Ovary (tissue), 9 donors: Measurements from ENCODE around the gene KCNN3. TPM values are rescaled to one million over a fixed set of nuclear protein-coding genes. Genes with fewer than 3 reads are reported as not detected.

Source experiments
- DNase-seq, 5 donors: peaks; one replicate each; pipeline ENCODE4 v3.0.0-alpha.2; 2019 to 2020
- H3K27ac ChIP-seq, 2 donors: fragments of 200-600 bp; one replicate each; pipeline versions ENCODE4 v1.5.1 to v1.8.0; 2019 to 2022
- H3K27me3 ChIP-seq: fragments of 200-600 bp; one replicate; pipeline ENCODE4 v1.8.0; 2022
- H3K36me3 ChIP-seq: fragments of 200-600 bp; sonication (generic); one replicate; pipeline ENCODE4 v1.5.1; 2019
- H3K4me1 ChIP-seq: one replicate; pipeline ENCODE4 v1.8.1; 2013; ENCODE audit warnings: mild to moderate bottlenecking, moderate library complexity; ENCODE audit not compliant: insufficient read depth
- H3K4me3 ChIP-seq: fragments of 200-600 bp; sonication (generic); one replicate; pipeline ENCODE4 v1.5.1; 2017
- H3K9me3 ChIP-seq, 2 donors: fragments of 200-600 bp in 1 of 2; sonication (generic) in 1 of 2; one replicate each; pipeline versions ENCODE4 v1.5.1 to v1.8.1; 2013 to 2019; ENCODE audit warnings: mild to moderate bottlenecking in 1 of 2, moderate library complexity in 1 of 2
- CTCF ChIP-seq, 3 donors: fragments of 450-650 bp in 2 of 3; fragments of 200-600 bp in 1 of 3; IDR thresholded peaks; one replicate each; pipeline versions ENCODE4 v1.5.1 to v1.8.0; 2016 to 2022; ENCODE audit warnings: antibody characterized with exemption in 3 of 3, mild to moderate bottlenecking in 1 of 3
- EP300 ChIP-seq: sonication (generic); formaldehyde crosslinking; IDR thresholded peaks from one replicate; pipeline ENCODE4 v1.6.1; 2017; ENCODE audit warnings: antibody characterized with exemption
- POLR2A ChIP-seq: fragments of 450-650 bp; IDR thresholded peaks from one replicate; pipeline ENCODE4 v1.6.1; 2017; ENCODE audit warnings: antibody characterized with exemption, mild to moderate bottlenecking, moderate library complexity
- WGBS, 3 donors: extraction: QIAGEN DNeasy Blood & Tissue Kit in 1 of 3; methylation state at CpG; one replicate each; pipeline versions ENCODE4 v1.1.5 to v1.1.7; 2013 to 2017; 5-methylcytosine and 5-hydroxymethylcytosine counted together
- intact Hi-C, 4 donors: fragments of 100-400 bp; cut with DNase I; formaldehyde crosslinking; loops; one replicate each; pipeline versions ENCODE4 v1.11.0 to v1.15.1; 2022 to 2023
- polyA plus RNA-seq, 2 donors: library from polyadenylated mRNA; stranded (reverse); fragments of 200-250 nt in 1 of 2; fragments of 350-450 nt in 1 of 2; fragmentation: Illumina TruSeq in 1 of 2; extraction: RNeasy Lipid Tissue Mini Kit (QIAGEN cat#74804) in 1 of 2; gene quantifications; one replicate each; pipeline ENCODE4 v1.2.3, GENCODE V29; 2013 to 2014
- total RNA-seq, 7 donors: library from RNA; depleted of rRNA in 2 of 7; stranded (reverse); fragments of >200 nt in 2 of 7; fragmentation: NEBNext Ultra II Directional in 3 of 7; extraction: Animal tissue kit (Norgen Biotek cat#: 25700) in 3 of 7; gene quantifications; one replicate each; pipeline versions ENCODE4 v1.1.0 to v1.2.4, GENCODE V29; 2016 to 2023
- donor health status: DM: no; HTN: no; CAD: no; lungs with moderate emphysema.
- donor health status: DM: no; HTN: no; CAD: no.
- donor health status: Bipolar disorder and iron deficiency.
- donor health status: DM: yes; HTN: yes; CAD: no.
- donor health status: DM: no; HTN: no; CAD: no.
- donor health status: DM: yes; HTN: yes; CAD: no.

KCNN3 gene
- total and polyA plus RNA-seq, 9 donors: 0.71 to 6.1 (median 1.7) TPM

DNA sequence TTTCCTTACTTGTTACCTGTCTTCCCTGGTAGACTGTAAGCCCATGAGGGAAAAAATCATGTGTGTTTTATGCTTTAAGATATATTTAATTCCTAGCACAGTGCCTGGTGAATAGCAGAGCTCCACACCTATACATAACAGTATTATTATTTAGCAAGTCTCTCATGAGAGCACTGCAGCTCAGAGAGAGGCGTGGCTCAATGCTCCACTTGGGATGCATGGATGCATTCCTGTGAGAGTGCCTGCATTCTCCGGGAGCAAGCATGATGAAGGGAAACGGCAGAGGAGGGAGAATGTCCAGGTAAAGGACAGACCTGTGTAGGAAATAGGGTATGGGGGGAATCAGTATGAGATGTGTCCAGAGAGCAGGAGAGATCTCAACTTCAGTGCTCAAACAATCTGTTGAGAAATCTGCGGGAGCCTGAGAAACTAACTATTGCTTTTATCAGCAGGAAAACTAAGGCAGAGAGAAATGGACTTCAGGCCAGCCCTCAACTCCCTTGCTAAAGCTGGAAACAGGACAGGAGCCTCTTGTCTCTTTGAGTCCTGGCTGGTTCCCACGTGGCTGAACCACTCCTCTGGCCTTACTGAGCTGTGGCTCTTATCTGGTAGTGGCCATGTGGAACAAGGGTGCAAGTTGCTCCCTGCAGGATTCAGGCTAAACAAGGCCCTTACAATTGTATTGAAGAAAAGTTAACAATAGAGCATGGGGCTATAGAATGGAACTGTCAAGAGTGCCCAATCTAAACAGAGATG lies 113.1 kb downstream of the KCNN3 start:
- Histone ChIP-seq H3K36me3 (no peaks in the 10 kb centered on the region), H3K27me3 (no peaks in the 10 kb centered on the region), H3K9me3 (no peaks in the 10 kb centered on the region), H3K4me1 (peaks cover 5% of the 10 kb centered on the region), H3K27ac (no peak overlapping the region), H3K4me3 (no peak overlapping the region)
- 71 to 73% (median 72%) methylated on average over 5 of the region's 5 CpGs for WGBS, 3 donors
- TF ChIP-seq EP300 (no peak), POLR2A (no peak), CTCF (IDR thresholded peaks at IDR 0.05) (no peak)
- DNase-seq: peak in 1 of 5 donors; percentile 4
- intact Hi-C loops: no loop called here

DNA sequence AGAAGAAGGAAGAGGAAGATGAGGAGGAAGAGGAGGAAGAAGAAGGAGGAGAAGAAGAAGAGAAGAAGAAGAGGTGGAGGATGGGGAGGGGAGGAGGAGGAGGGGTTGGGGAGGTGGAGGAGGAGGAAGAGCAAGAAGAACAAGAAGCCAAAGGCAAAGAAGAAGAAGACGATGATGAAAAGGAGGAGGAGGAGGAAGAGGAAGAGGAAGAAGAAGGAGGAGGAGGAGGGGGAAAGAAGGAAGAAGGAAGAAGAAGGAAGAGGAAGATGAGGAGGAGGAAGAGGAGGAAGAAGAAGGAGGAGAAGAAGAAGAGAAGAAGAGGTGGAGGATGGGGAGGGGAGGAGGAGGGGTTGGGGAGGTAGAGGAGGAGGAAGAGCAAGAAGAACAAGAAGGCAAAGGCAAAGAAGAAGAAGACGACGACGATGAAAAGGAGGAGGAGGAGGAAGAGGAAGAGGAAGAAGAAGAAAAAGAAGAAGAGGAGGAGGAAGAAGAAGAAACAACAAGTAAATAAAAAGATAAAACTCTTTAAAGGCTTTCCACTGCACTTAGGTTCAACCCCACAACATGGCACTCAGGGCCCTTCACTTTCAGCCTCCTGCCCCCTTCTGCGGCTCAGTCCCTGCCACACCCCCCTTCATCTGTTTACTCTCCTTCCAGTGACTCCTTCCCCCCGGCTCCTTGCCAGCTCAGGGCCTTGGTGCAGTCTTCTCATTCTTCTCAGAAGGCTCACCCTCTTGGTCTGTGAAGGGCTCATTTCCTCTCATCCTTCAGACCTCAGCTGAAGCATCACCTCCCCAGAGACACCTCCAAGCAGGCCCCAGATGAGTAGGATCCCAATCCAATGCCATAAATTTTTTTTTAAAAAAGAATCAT lies 114.0 kb downstream of the KCNN3 start:
- DNase-seq: peak in 1 of 5 donors; percentile 10
- TF ChIP-seq EP300: no peak
- TF ChIP-seq POLR2A: no peak
- no peak for TF ChIP-seq CTCF (IDR thresholded peaks at IDR 0.05)
- intact Hi-C loops: no loop called here
- H3K4me3 ChIP-seq: no peak overlapping the region
- no peaks in the 10 kb centered on the region for H3K36me3 ChIP-seq
- WGBS, 3 donors: 82 to 90% (median 88%) methylated on average over 6 of the region's 6 CpGs
- H3K9me3 ChIP-seq: no peaks in the 10 kb centered on the region
- peaks cover 5% of the 10 kb centered on the region for H3K4me1 ChIP-seq
- no peaks in the 10 kb centered on the region for H3K27me3 ChIP-seq
- no peak overlapping the region for H3K27ac ChIP-seq

GRCh38 chr1:154753426-154753825 lies 116.7 kb downstream of the KCNN3 start:
- intact Hi-C loops: no loop called here
- WGBS, 3 donors: 87 to 94% (median 92%) methylated on average over 7 of the region's 7 CpGs
- TF ChIP-seq CTCF (IDR thresholded peaks at IDR 0.05) (no peak), POLR2A (no peak), EP300 (no peak)
- Histone ChIP-seq H3K27me3 (no peaks in the 10 kb centered on the region), H3K36me3 (no peaks in the 10 kb centered on the region), H3K9me3 (no peaks in the 10 kb centered on the region), H3K4me1 (no peaks in the 10 kb centered on the region), H3K27ac (no peak overlapping the region), H3K4me3 (no peak overlapping the region)
- DNase-seq: peak in 1 of 5 donors; percentile 4

DNA sequence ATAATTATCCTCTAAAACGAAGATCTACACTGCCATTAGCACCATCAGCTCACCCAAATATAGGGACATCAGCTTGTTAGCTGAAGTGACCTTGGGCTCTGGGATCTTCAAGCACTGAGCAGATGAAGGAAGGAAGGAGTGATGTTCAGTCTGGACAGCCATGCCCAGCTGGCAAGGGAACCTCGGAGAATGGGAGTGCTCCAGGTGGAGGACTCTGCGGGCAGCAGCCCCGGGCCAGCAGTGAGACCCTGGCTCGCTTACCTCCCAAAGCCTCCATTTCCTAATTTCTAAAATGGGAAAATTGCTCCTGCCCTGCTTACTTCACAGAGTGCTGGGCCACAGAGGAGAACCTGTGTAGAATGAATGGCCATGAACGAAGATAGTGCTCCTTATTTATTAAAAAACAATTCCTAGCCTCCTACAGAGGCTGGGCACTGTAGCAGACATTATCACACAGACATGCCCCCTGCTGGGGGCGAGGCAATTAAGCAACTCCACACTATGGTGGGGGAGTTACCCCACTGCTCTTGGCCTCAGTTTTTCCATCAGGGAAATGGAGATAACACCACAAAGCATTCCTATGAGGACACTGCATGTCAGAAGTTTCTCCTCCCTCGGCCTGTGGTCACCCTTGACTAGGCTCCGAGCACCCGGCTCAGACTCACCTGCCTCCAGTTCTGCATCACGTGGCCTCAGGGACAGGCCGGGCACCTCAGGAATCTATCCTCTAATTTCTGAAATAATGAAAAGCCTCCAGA lies 117.6 kb downstream of the KCNN3 start:
- TF ChIP-seq CTCF (IDR thresholded peaks at IDR 0.05): no peak
- no peak for TF ChIP-seq POLR2A
- TF ChIP-seq EP300: no peak
- no peaks in the 10 kb centered on the region for H3K36me3 ChIP-seq
- H3K4me1 ChIP-seq: no peaks in the 10 kb centered on the region
- H3K9me3 ChIP-seq: no peaks in the 10 kb centered on the region
- H3K27me3 ChIP-seq: no peaks in the 10 kb centered on the region
- H3K4me3 ChIP-seq: no peak overlapping the region
- peak in 1 of 5 donors; percentile 9 for DNase-seq
- WGBS, 3 donors: 73 to 83% (median 79%) methylated on average over 12 of the region's 12 CpGs
- no peak overlapping the region for H3K27ac ChIP-seq
- intact Hi-C loops: no loop called here
